Cardiac muscle cell (in vitro differentiated cells and primary cell): ENCODE measurements around the gene SCAF4. TPM values are rescaled to one million over a fixed set of nuclear protein-coding genes. Genes with fewer than 3 reads are reported as not detected.

Source experiments
- DNase-seq, 2 donors: peaks; one replicate each; pipeline versions ENCODE4 v3.0.0 to v3.0.0-alpha.2; 2010 to 2017; ENCODE audit warnings: low read depth in 1 of 2, low spot score in 1 of 2
- H3K27ac ChIP-seq: fragments of 200-600 bp; sonication (generic); 2 replicates; pipeline ENCODE4 v1.5.1; 2016
- H3K27me3 ChIP-seq: fragments of 200-600 bp; sonication (generic); 2 replicates; pipeline ENCODE4 v1.6.0; 2016; ENCODE audit warnings: control low read depth
- H3K36me3 ChIP-seq: fragments of 200-600 bp; sonication (generic); 2 replicates; pipeline ENCODE4 v1.5.1; 2016; ENCODE audit warnings: control low read depth
- H3K4me1 ChIP-seq: fragments of 200-600 bp; sonication (generic); 2 replicates; pipeline ENCODE4 v1.8.1; 2017; ENCODE audit warnings: low read depth, mild to moderate bottlenecking, mixed run types
- H3K4me3 ChIP-seq: fragments of 200-600 bp; sonication (generic); 2 replicates; pipeline ENCODE4 v1.5.1; 2016; ENCODE audit warnings: mild to moderate bottlenecking
- H3K9me3 ChIP-seq: fragments of 200-600 bp; sonication (generic); 2 replicates; pipeline ENCODE4 v1.5.1; 2017; ENCODE audit warnings: low read depth, mild to moderate bottlenecking, control low read depth
- polyA plus RNA-seq: library from polyadenylated mRNA; unstranded; fragments of >200 nt; fragmentation: Nextera tagmentation; extraction: Ambion mirVana; gene quantifications from 2 replicates; pipeline ENCODE4 v1.2.1, GENCODE V29; 2016
- total RNA-seq: library from RNA; depleted of rRNA; stranded (reverse); fragments of >200 nt; gene quantifications from 2 replicates; pipeline ENCODE4 v1.2.3, GENCODE V29; 2016
- TF ChIP-seq, protein P1 (sequence below): IDR thresholded peaks from 2 replicates; pipeline ENCODE4 v1.5.1; 2012; ENCODE audit warnings: low read depth, mild to moderate bottlenecking, low read length

Gene SCAF4
- total and polyA plus RNA-seq, 2 experiments from 2014 or later = 16.0 to 28.6 TPM

DNA sequence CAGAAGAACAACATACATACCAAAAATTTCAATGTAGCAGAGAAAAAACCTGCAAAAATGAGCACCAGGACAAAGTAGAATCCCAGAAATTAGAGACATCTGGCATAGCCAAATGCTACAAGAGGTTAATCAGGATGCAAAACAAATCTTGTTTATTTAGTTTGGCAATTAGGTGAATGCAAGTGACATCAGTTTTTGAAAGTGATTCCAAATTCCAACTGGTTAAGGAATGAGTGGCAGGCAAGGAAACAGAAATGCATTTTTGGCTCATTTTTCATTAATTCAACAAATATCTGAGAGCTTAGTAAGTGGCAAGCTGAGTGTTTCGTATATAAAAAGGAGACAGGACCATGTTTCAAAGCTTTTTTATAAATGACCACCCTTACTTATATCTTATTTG, 21.3 kb downstream of the SCAF4 start:
- peak in 1 of 2 donors; percentile 50 for DNase-seq
- TF ChIP-seq, protein P1, sequence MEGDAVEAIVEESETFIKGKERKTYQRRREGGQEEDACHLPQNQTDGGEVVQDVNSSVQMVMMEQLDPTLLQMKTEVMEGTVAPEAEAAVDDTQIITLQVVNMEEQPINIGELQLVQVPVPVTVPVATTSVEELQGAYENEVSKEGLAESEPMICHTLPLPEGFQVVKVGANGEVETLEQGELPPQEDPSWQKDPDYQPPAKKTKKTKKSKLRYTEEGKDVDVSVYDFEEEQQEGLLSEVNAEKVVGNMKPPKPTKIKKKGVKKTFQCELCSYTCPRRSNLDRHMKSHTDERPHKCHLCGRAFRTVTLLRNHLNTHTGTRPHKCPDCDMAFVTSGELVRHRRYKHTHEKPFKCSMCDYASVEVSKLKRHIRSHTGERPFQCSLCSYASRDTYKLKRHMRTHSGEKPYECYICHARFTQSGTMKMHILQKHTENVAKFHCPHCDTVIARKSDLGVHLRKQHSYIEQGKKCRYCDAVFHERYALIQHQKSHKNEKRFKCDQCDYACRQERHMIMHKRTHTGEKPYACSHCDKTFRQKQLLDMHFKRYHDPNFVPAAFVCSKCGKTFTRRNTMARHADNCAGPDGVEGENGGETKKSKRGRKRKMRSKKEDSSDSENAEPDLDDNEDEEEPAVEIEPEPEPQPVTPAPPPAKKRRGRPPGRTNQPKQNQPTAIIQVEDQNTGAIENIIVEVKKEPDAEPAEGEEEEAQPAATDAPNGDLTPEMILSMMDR = no peak
- H3K4me1 ChIP-seq = peaks cover 17% of the 10 kb centered on the region
- H3K27ac ChIP-seq = no peak overlapping the region
- no peak overlapping the region for H3K4me3 ChIP-seq
- H3K27me3 ChIP-seq = no peaks in the 10 kb centered on the region
- no peaks in the 10 kb centered on the region for H3K9me3 ChIP-seq
- H3K36me3 ChIP-seq = no peaks in the 10 kb centered on the region

GRCh38 chr21:31708541-31708940, 23.4 kb downstream of the SCAF4 start:
- no peak overlapping the region for H3K4me3 ChIP-seq
- H3K9me3 ChIP-seq = no peaks in the 10 kb centered on the region
- H3K27ac ChIP-seq = peak overlapping the region; percentile 42
- peaks cover 2% of the 10 kb centered on the region for H3K36me3 ChIP-seq
- TF ChIP-seq, protein P1 = no peak
- peaks cover 4% of the 10 kb centered on the region for H3K4me1 ChIP-seq
- H3K27me3 ChIP-seq = no peaks in the 10 kb centered on the region
- DNase-seq = no peak

DNA sequence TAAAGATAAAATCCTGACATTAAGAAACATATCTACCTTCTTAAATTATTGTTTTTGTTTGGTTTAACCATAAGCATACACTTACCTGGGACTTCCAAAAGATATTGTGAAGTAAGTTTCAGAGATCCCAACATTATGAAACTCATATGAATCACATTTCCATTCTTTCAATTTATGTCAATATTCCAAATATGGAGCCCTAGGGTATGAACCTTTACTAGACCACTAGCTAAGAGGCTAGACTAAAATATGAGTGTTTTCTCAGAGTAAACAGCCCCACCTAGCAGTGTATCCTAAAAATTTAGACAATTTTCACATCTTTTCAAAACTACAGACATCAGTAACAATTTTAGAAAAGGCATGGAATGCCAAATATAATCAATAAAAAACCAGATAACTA, 24.4 kb downstream of the SCAF4 start:
- no peaks in the 10 kb centered on the region for H3K9me3 ChIP-seq
- peaks cover 4% of the 10 kb centered on the region for H3K4me1 ChIP-seq
- no peak overlapping the region for H3K4me3 ChIP-seq
- no peak overlapping the region for H3K27ac ChIP-seq
- no peak for DNase-seq
- peaks cover 2% of the 10 kb centered on the region for H3K36me3 ChIP-seq
- H3K27me3 ChIP-seq = no peaks in the 10 kb centered on the region
- TF ChIP-seq, protein P1 = no peak

DNA sequence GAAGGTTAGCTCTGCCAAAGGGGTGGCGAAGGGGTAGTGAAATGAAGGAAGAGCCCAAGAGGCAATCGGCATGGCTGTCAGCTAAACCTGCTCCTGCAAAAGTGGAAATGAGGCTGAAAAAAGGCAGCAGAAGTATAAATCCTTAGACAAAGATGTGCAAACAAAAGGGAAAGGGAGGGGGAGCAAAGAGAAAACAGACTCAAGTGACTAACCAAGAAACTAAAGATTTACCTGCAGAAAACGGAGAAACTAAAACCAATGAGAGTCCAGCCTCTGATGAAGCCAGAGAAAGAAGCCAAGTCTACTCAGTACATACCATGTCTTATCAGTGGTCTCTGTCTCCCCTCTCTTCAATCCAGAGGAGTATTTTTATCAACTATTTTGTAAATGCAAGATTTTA, 25.4 kb downstream of the SCAF4 start:
- no peak overlapping the region for H3K4me3 ChIP-seq
- DNase-seq = no peak
- H3K27me3 ChIP-seq = no peaks in the 10 kb centered on the region
- no peaks in the 10 kb centered on the region for H3K9me3 ChIP-seq
- peaks cover 5% of the 10 kb centered on the region for H3K36me3 ChIP-seq
- H3K27ac ChIP-seq = no peak overlapping the region
- peaks cover 4% of the 10 kb centered on the region for H3K4me1 ChIP-seq
- TF ChIP-seq, protein P1 = no peak

DNA sequence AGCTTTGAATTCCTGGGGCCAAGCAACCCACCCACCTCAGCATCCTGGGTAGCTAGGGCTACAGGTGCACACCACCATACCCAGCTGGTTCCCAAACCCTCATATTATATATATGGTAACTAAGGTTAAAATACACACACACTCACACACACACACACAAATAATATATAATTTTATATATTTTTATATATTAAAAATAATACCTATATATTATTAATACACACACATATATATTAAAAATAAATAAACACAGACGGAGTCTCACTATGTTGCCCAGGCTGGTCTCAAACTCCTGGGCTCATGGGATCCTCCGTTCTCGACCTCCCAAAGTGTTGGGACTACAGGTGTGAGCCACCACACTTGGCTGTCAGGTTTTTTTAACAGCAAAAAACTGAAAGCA, 31.9 kb downstream of the SCAF4 start:
- Histone ChIP-seq H3K36me3 (peaks cover 52% of the 10 kb centered on the region), H3K9me3 (no peaks in the 10 kb centered on the region)

More for the DNA sequence above, 31.9 kb downstream of the SCAF4 start:
- H3K27ac ChIP-seq = no peak overlapping the region
- no peaks in the 10 kb centered on the region for H3K27me3 ChIP-seq
- H3K4me3 ChIP-seq = no peak overlapping the region
- DNase-seq = no peak
- TF ChIP-seq, protein P1 = no peak
- no peaks in the 10 kb centered on the region for H3K4me1 ChIP-seq
